ENCODE measurements around the gene FXR1. TPM values are rescaled to one million over a fixed set of nuclear protein-coding genes. Genes with fewer than 3 reads are reported as not detected.

FXR1 gene
- total and polyA plus RNA-seq, 4 donors, result 18.6 to 72.9 (median 46.6) TPM

- TF ChIP-seq EGR1 (IDR thresholded peaks at IDR 0.05; ENCODE audit: low read depth in 2 of 2) (no peak), GABPA (IDR thresholded peaks at IDR 0.05 in 1 of 2, conservative IDR thresholded peaks at IDR 0.05 in 1 of 2) (no peak), ZBTB33 (IDR thresholded peaks at IDR 0.05) (no peak), FOXA2 (IDR thresholded peaks at IDR 0.05) (no peak), FOXA1 (IDR thresholded peaks at IDR 0.05) (no peak), HNF4A (conservative IDR thresholded peaks at IDR 0.05) (no peak), TAF1 (conservative IDR thresholded peaks at IDR 0.05) (no peak), JUND (IDR thresholded peaks at IDR 0.05) (no peak), HNF4G (IDR thresholded peaks at IDR 0.05) (no peak), CTCF (IDR thresholded peaks at IDR 0.05; ENCODE audit: low read depth, low read length, missing input control) (no peak), ATF3 (IDR thresholded peaks at IDR 0.05) (no peak), RXRA (IDR thresholded peaks at IDR 0.05) (no peak), MAX (IDR thresholded peaks at IDR 0.05) (no peak), YY1 (IDR thresholded peaks at IDR 0.05) (no peak), RAD21 (IDR thresholded peaks at IDR 0.05) (no peak), REST (IDR thresholded peaks at IDR 0.05) (no peak), SP1 (IDR thresholded peaks at IDR 0.05) (no peak)
- no peaks in the 10 kb centered on the region for H3K36me3 ChIP-seq (ENCODE audit: control insufficient read depth in 4 of 4, insufficient read depth in 3 of 4, low read depth in 1 of 4, low read length in 3 of 4)
- no peak overlapping the region for H3K27ac ChIP-seq (ENCODE audit: low read depth in 1 of 2, low read length in 2 of 2)
- 80% methylated on average over 1 of the region's 1 CpG for WGBS
- no peak for DNase-seq (ENCODE audit: low spot score)
- no peaks in the 10 kb centered on the region for H3K27me3 ChIP-seq (ENCODE audit: control insufficient read depth in 4 of 4, insufficient read depth in 4 of 4, low read length in 3 of 4)
- H3K9ac ChIP-seq (ENCODE audit: low read depth in 1 of 2, low read length in 2 of 2), result no peak overlapping the region
- no peaks in the 10 kb centered on the region for H3K9me3 ChIP-seq (ENCODE audit: control insufficient read depth in 4 of 4, low read length in 3 of 4)
- peaks cover 0 to 2% (median 0%) of the 10 kb centered on the region in 4 donors for H3K4me1 ChIP-seq (ENCODE audit: control insufficient read depth in 4 of 4, insufficient read depth in 4 of 4, low read length in 3 of 4)
- H3K4me3 ChIP-seq (ENCODE audit: low read depth in 1 of 3, low read length in 3 of 3), result no peak overlapping the region
Measured at GRCh38 chr3:181008796-181009195, 96.3 kb downstream of the FXR1 start.

GRCh38 chr3:181009225-181009624, 96.8 kb downstream of the FXR1 start:
- Histone ChIP-seq H3K9me3 (ENCODE audit: control insufficient read depth in 4 of 4, low read length in 3 of 4) (no peaks in the 10 kb centered on the region), H3K9ac (ENCODE audit: low read depth in 1 of 2, low read length in 2 of 2) (no peak overlapping the region), H3K27ac (ENCODE audit: low read depth in 1 of 2, low read length in 2 of 2) (no peak overlapping the region), H3K4me3 (ENCODE audit: low read depth in 1 of 3, low read length in 3 of 3) (no peak overlapping the region), H3K27me3 (ENCODE audit: control insufficient read depth in 4 of 4, insufficient read depth in 4 of 4, low read length in 3 of 4) (no peaks in the 10 kb centered on the region), H3K36me3 (ENCODE audit: control insufficient read depth in 4 of 4, insufficient read depth in 3 of 4, low read depth in 1 of 4, low read length in 3 of 4) (no peaks in the 10 kb centered on the region), H3K4me1 (ENCODE audit: control insufficient read depth in 4 of 4, insufficient read depth in 4 of 4, low read length in 3 of 4) (no peaks in the 10 kb centered on the region)
- no peak for DNase-seq (ENCODE audit: low spot score)
- 85% methylated on average over 5 of the region's 5 CpGs for WGBS
- TF ChIP-seq RXRA (IDR thresholded peaks at IDR 0.05) (no peak), MAX (IDR thresholded peaks at IDR 0.05) (no peak), EGR1 (IDR thresholded peaks at IDR 0.05; ENCODE audit: low read depth in 2 of 2) (no peak), FOXA1 (IDR thresholded peaks at IDR 0.05) (no peak), RAD21 (IDR thresholded peaks at IDR 0.05) (no peak), TAF1 (conservative IDR thresholded peaks at IDR 0.05) (no peak)
